Occipital lobe (tissue), 2 donors: ENCODE results near the gene CMSS1. TPM values are rescaled to one million over a fixed set of nuclear protein-coding genes. Genes with fewer than 3 reads are reported as not detected.

ENCODE experiments used
- DNase-seq: peaks from one replicate; lab custom pipeline; 2025; lab: John Stamatoyannopoulos, UW
- total RNA-seq: library from RNA; depleted of rRNA; stranded (reverse); fragments of >200 nt; gene quantifications from one replicate; pipeline ENCODE4 v1.2.3, GENCODE V29; 2014

The CMSS1 gene
- total RNA-seq, 1 donor from 2014 or later: 13.3 TPM

- DNase-seq: no peak
These were observed 287.3 kb downstream of the CMSS1 start for GRCh38 chr3:100104817-100105413.

GRCh38 chr3:100105501-100105900 lies 287.8 kb downstream of the CMSS1 start:
- DNase-seq: no peak

- no peak for DNase-seq
These were observed 288.4 kb downstream of the CMSS1 start for GRCh38 chr3:100106094-100106493.

- DNase-seq: no peak
These were observed 289.0 kb downstream of the CMSS1 start for GRCh38 chr3:100106531-100107141.

GRCh38 chr3:100107221-100107814 lies 289.7 kb downstream of the CMSS1 start:
- no peak for DNase-seq

- DNase-seq: no peak
These were observed 290.9 kb downstream of the CMSS1 start for GRCh38 chr3:100108464-100109079.

GRCh38 chr3:100110162-100110561 lies 292.5 kb downstream of the CMSS1 start:
- no peak for DNase-seq

- DNase-seq: no peak
These were observed 294.1 kb downstream of the CMSS1 start for GRCh38 chr3:100111728-100112127.

- no peak for DNase-seq
These were observed 296.2 kb downstream of the CMSS1 start for GRCh38 chr3:100113723-100114412.

GRCh38 chr3:100114413-100115030 lies 296.9 kb downstream of the CMSS1 start, which contains the start of gene FILIP1L:
TSS of gene FILIP1L (minus strand) at chr3:100114501.
- no peak for DNase-seq

- no peak for DNase-seq
These were observed 299.4 kb downstream of the CMSS1 start for GRCh38 chr3:100117093-100117492.

- DNase-seq: no peak
These were observed 302.4 kb downstream of the CMSS1 start for GRCh38 chr3:100120012-100120411.

- no peak for DNase-seq
These were observed 303.0 kb downstream of the CMSS1 start for GRCh38 chr3:100120693-100121092.

GRCh38 chr3:100122321-100122720 lies 304.7 kb downstream of the CMSS1 start:
- no peak for DNase-seq

GRCh38 chr3:100123112-100123511 lies 305.4 kb downstream of the CMSS1 start:
- DNase-seq: no peak

- DNase-seq: no peak
These were observed 306.6 kb downstream of the CMSS1 start for GRCh38 chr3:100124201-100124761.

- no peak for DNase-seq
These were observed 307.7 kb downstream of the CMSS1 start for GRCh38 chr3:100125161-100125938.

- no peak for DNase-seq
These were observed 310.1 kb downstream of the CMSS1 start for GRCh38 chr3:100127792-100128191.

GRCh38 chr3:100128565-100128964 lies 310.9 kb downstream of the CMSS1 start:
- no peak for DNase-seq

GRCh38 chr3:100129941-100130340 lies 312.3 kb downstream of the CMSS1 start:
- DNase-seq: no peak
